HG03442 (cell line): Measurements from ENCODE around the gene ZNF648.
A peak's percentile ranks its signal among the peaks of the same experiment; 100 is the strongest.
"Not testable (repeated sequence)": the region's sequence is repeated elsewhere in the genome, so short reads cannot be mapped to it uniquely, and the experiment has no call there.

Source experiments
- ATAC-seq: cut with Tn5 transposase; IDR thresholded peaks from one replicate; pipeline ENCODE4 v1.9.1; 2021; ENCODE audit warnings: mild to moderate bottlenecking, moderate library complexity; ENCODE audit not compliant: unreplicated experiment

The ZNF648 gene

GRCh38 chr1:182029379-182030331, 31.9 kb downstream of the ZNF648 start:
- ATAC-seq = peak; percentile 91

GRCh38 chr1:182029002-182029378, 32.5 kb downstream of the ZNF648 start:
- ATAC-seq = no peak

GRCh38 chr1:182015360-182015759, 46.2 kb downstream of the ZNF648 start:
- ATAC-seq = no peak

GRCh38 chr1:182010800-182011370, 50.6 kb downstream of the ZNF648 start:
- ATAC-seq = not testable (repeated sequence)

- not testable (repeated sequence) for ATAC-seq
Observed at GRCh38 chr1:182005398-182005797, 56.1 kb downstream of the ZNF648 start.

GRCh38 chr1:182004601-182005000, 56.9 kb downstream of the ZNF648 start:
- no peak for ATAC-seq
